Right kidney (tissue), 1 donor: ENCODE measurements around the gene PAGE4.

Experiments used
- DNase-seq: peaks from one replicate; pipeline ENCODE4 v3.0.0-alpha.2; 2016

Gene PAGE4

GRCh38 chrX:49876750-49877149, 47.6 kb downstream of the PAGE4 start:
- DNase-seq, result no peak

GRCh38 chrX:49877397-49878101, 48.4 kb downstream of the PAGE4 start:
- DNase-seq, result no peak

- DNase-seq, result peak; percentile 72
Observed at GRCh38 chrX:49878128-49878833, 49.2 kb downstream of the PAGE4 start.

GRCh38 chrX:49878834-49879655, 49.9 kb downstream of the PAGE4 start, which contains the start of gene USP27X:
USP27X (plus strand) TSS chrX:49879484; CDS start chrX:49880308, 824 bp downstream.
- DNase-seq, result peak; percentile 87

- peak; percentile 15 for DNase-seq
Observed at GRCh38 chrX:49879656-49880277, 50.7 kb downstream of the PAGE4 start.

- DNase-seq, result no peak
Observed at GRCh38 chrX:49880668-49881067, 51.6 kb downstream of the PAGE4 start.
